Retinal pigment epithelial cell (primary cell): Measurements from ENCODE around the gene MAP3K1.

Experiments used
- DNase-seq: peaks from one replicate; pipeline ENCODE4 v3.0.0-alpha.2; 2010; ENCODE audit warnings: low read depth
- H3K4me3 ChIP-seq: 2 replicates; pipeline ENCODE4 v1.5.1; 2011; ENCODE audit warnings: mild to moderate bottlenecking, low read length, control low read depth, moderate library complexity
- TF ChIP-seq, protein P1 (sequence below): conservative IDR thresholded peaks from 2 replicates; pipeline ENCODE4 v1.5.1; 2011; ENCODE audit warnings: low read depth, low read length, control low read depth, inconsistent platforms

Gene MAP3K1

DNA sequence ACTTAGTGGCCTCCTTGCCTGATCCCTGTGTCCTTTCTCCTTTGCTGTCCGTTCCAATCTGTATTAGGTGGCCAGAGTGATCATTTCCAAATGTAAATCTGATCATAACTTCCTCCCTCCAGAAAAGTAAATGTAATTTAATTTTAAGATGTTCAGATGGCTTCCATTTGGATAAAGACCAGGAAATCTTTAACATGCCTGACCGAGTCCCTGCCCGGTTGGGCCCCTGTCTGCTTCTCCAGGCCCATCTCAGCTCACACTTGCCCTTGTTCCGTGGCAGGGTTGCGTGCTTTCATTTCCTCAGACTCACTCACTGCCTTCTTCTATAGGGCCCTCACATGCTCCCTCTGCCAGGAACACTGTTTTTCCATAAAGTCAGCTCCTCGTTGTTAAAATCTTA lies 7.6 kb downstream of the MAP3K1 start:
- no peak overlapping the region for H3K4me3 ChIP-seq
- TF ChIP-seq, protein P1, sequence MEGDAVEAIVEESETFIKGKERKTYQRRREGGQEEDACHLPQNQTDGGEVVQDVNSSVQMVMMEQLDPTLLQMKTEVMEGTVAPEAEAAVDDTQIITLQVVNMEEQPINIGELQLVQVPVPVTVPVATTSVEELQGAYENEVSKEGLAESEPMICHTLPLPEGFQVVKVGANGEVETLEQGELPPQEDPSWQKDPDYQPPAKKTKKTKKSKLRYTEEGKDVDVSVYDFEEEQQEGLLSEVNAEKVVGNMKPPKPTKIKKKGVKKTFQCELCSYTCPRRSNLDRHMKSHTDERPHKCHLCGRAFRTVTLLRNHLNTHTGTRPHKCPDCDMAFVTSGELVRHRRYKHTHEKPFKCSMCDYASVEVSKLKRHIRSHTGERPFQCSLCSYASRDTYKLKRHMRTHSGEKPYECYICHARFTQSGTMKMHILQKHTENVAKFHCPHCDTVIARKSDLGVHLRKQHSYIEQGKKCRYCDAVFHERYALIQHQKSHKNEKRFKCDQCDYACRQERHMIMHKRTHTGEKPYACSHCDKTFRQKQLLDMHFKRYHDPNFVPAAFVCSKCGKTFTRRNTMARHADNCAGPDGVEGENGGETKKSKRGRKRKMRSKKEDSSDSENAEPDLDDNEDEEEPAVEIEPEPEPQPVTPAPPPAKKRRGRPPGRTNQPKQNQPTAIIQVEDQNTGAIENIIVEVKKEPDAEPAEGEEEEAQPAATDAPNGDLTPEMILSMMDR: no peak
- no peak for DNase-seq

GRCh38 chr5:56824019-56824418 lies 8.7 kb downstream of the MAP3K1 start:
- TF ChIP-seq, protein P1: no peak
- no peak for DNase-seq
- H3K4me3 ChIP-seq: no peak overlapping the region

DNA sequence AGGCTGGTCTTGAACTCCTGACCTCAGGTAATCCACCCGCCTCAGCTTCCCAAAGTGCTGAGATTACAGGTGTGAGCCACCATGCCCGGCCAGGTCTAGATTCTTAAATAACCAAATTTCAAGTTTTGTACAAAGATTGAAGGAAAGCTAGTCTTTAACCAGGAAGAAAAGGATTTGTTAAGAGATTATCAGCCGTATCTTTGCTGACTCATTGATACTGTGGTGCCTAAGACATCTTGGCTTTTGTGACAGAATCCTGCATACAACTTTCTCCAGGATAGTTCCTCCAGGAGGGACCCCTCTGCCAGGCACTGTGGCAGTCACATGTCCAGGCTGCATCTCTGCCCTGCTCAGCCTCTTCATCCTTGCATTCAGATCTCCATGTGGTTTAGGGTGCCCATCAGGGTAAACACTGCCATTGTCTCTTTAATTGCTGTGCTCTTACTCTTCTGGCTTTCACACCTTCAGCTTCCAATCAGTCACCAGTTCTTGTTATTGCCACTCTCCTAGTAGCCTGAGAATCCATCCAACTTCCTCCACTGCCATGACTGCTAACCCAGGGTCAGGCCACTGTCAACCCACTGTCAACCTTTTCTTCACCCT lies 10.0 kb downstream of the MAP3K1 start:
- no peak overlapping the region for H3K4me3 ChIP-seq
- TF ChIP-seq, protein P1: no peak
- no peak for DNase-seq

DNA sequence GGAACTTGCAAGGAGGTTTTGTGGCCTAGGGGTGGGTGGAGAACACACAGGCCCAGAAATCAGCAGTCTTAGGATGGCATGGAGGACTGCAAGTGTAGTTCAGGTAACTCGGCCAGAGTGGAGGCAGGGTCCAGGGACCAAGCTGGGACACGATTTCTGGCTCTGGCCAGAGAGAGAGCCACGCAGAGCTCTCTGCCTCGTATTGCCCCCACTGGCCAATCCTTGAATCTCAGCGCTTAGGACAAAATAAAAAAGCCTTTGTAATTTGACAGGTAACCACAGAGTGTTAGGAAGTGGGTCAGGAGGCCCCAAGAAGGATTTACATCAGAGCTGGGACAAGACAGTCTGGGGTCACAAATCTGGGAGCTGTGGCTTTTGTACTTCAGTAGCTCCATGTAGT lies 11.7 kb downstream of the MAP3K1 start:
- TF ChIP-seq, protein P1: peak; percentile 65
- H3K4me3 ChIP-seq: no peak overlapping the region
- DNase-seq: no peak

- no peak for DNase-seq
- TF ChIP-seq, protein P1: no peak
- no peak overlapping the region for H3K4me3 ChIP-seq
Observed at GRCh38 chr5:56827924-56828323, 12.6 kb downstream of the MAP3K1 start.

GRCh38 chr5:56829137-56829908 lies 14.0 kb downstream of the MAP3K1 start:
- no peak for DNase-seq
- TF ChIP-seq, protein P1: no peak
- H3K4me3 ChIP-seq: no peak overlapping the region

- H3K4me3 ChIP-seq: no peak overlapping the region
- TF ChIP-seq, protein P1: no peak
- DNase-seq: no peak
Observed at GRCh38 chr5:56831773-56832172, 16.4 kb downstream of the MAP3K1 start.
